OCI-LY1 (cell line): ENCODE measurements around the gene KRTAP10-10.
"Not testable (repeated sequence)": the region's sequence is repeated elsewhere in the genome, so short reads cannot be mapped to it uniquely, and the experiment has no call there.

Experiments
- EZH2 ChIP-seq: fragments of 200-600 bp; sonication (generic), shearing (Covaris generic); IDR thresholded peaks from 2 replicates; pipeline ENCODE4 v1.8.0; 2017; ENCODE audit warnings: borderline replicate concordance, mixed run types, mild to moderate bottlenecking, antibody characterized with exemption, low read length, moderate library complexity, mixed read lengths
- TF ChIP-seq, protein P1 (sequence below): fragments of 200-600 bp; sonication (generic), shearing (Covaris generic); IDR thresholded peaks from 2 replicates; pipeline ENCODE4 v1.5.1; 2017; ENCODE audit warnings: mild to moderate bottlenecking, antibody characterized with exemption, low read length, moderate library complexity, mixed read lengths

DNA sequence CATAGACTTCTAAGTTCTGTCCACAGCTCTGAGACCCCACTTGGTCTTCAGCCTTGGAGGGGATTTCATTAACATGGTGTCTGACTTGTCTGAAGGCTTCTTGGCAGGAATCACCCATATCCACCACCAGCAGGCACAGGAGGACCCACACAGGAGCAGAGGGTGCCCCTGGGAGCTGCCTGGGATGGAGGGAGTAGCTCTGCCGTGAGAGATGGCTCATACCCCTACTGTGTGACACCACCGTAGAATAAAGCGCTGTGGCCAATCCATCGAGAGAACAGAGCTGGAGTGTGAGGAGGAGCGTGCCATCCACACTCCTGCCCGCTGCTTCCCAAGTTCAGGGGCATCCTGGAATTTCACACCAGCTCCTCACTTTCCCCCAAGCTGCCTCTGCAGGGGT lies 47.9 kb downstream of the KRTAP10-10 start:
- TF ChIP-seq, protein P1, sequence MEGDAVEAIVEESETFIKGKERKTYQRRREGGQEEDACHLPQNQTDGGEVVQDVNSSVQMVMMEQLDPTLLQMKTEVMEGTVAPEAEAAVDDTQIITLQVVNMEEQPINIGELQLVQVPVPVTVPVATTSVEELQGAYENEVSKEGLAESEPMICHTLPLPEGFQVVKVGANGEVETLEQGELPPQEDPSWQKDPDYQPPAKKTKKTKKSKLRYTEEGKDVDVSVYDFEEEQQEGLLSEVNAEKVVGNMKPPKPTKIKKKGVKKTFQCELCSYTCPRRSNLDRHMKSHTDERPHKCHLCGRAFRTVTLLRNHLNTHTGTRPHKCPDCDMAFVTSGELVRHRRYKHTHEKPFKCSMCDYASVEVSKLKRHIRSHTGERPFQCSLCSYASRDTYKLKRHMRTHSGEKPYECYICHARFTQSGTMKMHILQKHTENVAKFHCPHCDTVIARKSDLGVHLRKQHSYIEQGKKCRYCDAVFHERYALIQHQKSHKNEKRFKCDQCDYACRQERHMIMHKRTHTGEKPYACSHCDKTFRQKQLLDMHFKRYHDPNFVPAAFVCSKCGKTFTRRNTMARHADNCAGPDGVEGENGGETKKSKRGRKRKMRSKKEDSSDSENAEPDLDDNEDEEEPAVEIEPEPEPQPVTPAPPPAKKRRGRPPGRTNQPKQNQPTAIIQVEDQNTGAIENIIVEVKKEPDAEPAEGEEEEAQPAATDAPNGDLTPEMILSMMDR: not testable (repeated sequence)
- TF ChIP-seq EZH2: not testable (repeated sequence)
